ENCODE measurements around the gene SLC39A2.

SLC39A2 gene

DNA sequence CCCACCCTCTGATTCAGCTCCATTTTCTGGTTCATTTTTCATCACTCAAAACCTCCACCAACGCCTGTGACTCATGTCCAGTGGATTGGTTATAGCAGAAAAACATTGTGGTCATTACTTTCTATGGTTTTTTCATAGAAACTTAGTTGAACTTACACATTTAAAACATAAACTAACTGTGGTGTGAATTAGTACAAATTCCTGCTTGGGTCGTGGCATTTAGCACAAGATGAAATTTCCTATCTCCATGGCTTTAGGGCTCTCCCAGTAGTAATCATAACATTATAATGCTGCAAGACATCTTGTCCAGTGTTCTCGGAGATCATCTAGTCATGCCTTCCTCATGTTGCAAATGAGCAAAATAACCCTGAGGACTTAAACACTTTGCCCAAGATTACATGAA, 50.2 kb downstream of the SLC39A2 start:
- CTCF ChIA-PET, result interaction anchor here (0.6 kb wide), 2 partner anchors 19 to 35 kb away, joined by 3 to 4 read pairs; no protein-coding TSS in a partner anchor
- no peak for TF ChIP-seq CTCF (conservative IDR thresholded peaks at IDR 0.05; ENCODE audit: low read depth)
- H3K27ac ChIP-seq, result no peak overlapping the region
- DNase-seq (ENCODE audit: low spot score), result no peak
- POLR2A ChIA-PET (ENCODE audit: low non-redundant PET), result no interaction called here

GRCh38 chr14:21050597-21050996, 51.5 kb downstream of the SLC39A2 start:
- ChIA-PET POLR2A (ENCODE audit: low non-redundant PET) (no interaction called here), CTCF (no interaction called here)
- DNase-seq (ENCODE audit: low spot score), result no peak
- no peak for TF ChIP-seq CTCF (conservative IDR thresholded peaks at IDR 0.05; ENCODE audit: low read depth)
- H3K27ac ChIP-seq, result no peak overlapping the region
